ENCODE data around the gene CRYGC.

DNA sequence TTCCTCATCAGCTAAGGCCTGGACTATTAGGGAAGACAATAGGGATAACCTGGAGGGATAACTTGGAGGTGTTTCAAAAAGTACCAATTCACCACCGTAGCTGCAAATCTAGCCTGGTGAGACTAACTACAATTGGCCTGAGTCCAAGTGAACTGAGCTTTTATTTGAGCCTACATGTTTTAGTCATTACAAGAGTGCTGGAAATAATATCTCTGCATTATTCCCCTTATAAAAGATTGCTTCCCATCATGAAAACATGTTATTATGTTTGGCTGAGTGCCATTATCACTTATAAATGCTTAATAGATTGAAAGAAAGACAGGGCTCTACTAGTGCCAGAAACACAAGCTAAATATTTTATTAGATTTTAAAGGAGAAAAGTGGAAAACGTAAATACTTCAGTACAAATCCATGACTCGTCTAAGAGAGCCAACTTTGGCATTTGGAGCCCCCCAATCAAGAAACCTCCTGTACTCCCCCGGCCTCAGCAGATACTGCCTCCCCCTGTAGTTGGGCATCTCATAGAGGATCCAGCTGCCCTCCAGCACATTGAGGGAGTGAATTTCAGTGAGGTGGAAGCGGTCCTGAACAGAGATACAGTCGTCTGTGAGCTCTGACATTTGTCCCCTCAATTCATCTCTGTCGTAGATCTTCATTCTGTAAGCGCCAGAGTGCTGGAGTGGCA, 12.8 kb upstream of the CRYGC start:
- TF ChIP-seq, protein P1, sequence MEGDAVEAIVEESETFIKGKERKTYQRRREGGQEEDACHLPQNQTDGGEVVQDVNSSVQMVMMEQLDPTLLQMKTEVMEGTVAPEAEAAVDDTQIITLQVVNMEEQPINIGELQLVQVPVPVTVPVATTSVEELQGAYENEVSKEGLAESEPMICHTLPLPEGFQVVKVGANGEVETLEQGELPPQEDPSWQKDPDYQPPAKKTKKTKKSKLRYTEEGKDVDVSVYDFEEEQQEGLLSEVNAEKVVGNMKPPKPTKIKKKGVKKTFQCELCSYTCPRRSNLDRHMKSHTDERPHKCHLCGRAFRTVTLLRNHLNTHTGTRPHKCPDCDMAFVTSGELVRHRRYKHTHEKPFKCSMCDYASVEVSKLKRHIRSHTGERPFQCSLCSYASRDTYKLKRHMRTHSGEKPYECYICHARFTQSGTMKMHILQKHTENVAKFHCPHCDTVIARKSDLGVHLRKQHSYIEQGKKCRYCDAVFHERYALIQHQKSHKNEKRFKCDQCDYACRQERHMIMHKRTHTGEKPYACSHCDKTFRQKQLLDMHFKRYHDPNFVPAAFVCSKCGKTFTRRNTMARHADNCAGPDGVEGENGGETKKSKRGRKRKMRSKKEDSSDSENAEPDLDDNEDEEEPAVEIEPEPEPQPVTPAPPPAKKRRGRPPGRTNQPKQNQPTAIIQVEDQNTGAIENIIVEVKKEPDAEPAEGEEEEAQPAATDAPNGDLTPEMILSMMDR (IDR thresholded peaks at IDR 0.05): no peak
- TF ChIP-seq POLR2AphosphoS5 (IDR thresholded peaks at IDR 0.05) (no peak), POLR2A (IDR thresholded peaks at IDR 0.05) (no peak)

Data from breast epithelium (tissue), 3 donors.